ENCODE measurements around the gene PODN.

- TF ChIP-seq, protein P1, sequence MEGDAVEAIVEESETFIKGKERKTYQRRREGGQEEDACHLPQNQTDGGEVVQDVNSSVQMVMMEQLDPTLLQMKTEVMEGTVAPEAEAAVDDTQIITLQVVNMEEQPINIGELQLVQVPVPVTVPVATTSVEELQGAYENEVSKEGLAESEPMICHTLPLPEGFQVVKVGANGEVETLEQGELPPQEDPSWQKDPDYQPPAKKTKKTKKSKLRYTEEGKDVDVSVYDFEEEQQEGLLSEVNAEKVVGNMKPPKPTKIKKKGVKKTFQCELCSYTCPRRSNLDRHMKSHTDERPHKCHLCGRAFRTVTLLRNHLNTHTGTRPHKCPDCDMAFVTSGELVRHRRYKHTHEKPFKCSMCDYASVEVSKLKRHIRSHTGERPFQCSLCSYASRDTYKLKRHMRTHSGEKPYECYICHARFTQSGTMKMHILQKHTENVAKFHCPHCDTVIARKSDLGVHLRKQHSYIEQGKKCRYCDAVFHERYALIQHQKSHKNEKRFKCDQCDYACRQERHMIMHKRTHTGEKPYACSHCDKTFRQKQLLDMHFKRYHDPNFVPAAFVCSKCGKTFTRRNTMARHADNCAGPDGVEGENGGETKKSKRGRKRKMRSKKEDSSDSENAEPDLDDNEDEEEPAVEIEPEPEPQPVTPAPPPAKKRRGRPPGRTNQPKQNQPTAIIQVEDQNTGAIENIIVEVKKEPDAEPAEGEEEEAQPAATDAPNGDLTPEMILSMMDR (conservative IDR thresholded peaks at IDR 0.05; ENCODE audit: low read depth, low read length), result no peak
- TF ChIP-seq EZH2 (IDR thresholded peaks at IDR 0.05; ENCODE audit: borderline replicate concordance, low read depth, low read length, poor library complexity, severe bottlenecking), result no peak
Measured at GRCh38 chr1:53048960-53049573, 12.9 kb upstream of the PODN start.

Data from A673 (cell line).